Hippocampal formation (tissue), 2 donors: Measurements from ENCODE around the gene ARID3C.
A peak's percentile ranks its signal among the peaks of the same experiment; 100 is the strongest.

ENCODE experiments used
- DNase-seq, 2 donors: peaks; one replicate each; lab custom pipeline; 2025; lab: John Stamatoyannopoulos, UW

The ARID3C gene

DNA sequence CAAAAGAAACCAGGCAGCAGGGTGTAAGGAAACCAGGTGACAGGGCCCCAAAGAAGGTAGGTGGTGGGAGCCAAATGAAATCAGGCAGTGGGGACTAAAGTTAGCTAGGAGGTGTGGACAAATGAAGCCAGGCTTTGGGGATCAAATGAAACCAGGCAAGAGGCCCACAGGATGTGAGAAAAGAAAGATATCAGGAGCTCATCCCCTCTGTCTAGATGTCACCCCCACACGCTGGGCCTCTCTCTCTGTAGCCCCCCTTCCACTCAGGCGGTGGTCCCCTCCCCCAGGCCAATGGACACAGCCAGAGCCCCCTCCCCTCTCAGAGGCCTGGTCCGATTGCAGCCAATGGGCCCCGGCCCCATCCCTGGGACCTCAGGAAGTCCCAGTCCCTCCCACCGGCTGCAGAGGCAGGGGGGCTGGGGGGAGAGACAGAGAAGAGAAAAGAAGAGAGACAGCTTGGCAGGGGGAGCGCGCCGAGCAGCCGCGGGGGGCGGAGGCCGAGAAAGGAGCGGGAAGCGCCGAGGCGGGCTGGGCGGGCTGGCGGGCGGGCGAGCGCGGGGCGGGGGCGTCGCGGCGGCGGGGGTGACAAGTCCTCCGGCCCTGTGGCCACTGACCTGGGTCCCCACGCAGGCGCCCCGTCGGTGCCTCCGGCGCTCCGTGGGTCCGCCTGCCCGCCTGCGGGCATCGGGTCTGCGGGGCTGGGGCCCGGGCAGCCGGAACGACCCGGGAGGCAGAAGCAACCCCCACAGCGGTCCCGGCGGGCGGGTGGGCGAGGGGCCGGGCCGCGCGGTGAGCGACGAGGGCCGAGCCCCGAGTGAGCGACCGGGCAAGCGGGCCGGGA is 51.2 kb downstream of the ARID3C start:
- peak in 1 of 2 donors; percentile 7 for DNase-seq

DNA sequence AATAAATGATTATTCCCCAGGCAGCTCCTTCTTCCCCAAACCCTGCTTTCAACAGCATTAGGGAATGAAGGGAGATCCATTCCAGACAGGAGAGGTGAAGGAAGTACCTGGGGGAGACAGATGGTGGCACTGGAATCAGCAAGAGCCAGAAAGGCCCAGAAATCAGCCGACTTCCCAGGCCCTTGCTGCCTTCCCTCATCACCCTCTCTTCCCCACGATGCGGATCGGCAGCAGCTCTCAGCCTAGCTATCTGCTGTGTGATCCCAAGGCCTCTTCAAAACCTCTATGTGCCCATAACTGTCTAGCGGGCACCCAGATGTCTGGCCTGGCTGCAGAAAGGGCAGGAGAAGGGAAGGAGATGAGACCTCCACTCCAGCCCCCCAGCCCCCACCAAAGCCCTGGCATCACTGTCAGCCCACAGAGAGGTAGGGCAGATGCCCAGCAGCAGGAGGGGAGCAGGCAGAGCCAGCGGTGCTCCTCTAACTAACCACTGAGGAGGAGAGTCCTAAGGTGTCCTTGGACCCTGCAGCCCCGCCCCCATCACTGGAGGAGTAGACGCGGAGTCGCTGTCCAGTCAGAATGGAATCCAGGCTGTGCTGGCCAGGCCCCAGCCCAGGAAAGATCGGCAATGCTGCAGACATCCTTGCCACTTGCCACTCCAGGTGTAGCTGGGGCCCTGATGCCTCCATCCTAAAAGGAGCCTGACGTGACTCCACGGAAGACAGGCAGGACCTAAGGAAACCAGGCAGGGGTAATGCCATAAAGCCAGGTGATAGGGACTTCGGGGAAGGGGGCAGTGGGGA is 52.1 kb downstream of the ARID3C start:
- DNase-seq = no peak

DNA sequence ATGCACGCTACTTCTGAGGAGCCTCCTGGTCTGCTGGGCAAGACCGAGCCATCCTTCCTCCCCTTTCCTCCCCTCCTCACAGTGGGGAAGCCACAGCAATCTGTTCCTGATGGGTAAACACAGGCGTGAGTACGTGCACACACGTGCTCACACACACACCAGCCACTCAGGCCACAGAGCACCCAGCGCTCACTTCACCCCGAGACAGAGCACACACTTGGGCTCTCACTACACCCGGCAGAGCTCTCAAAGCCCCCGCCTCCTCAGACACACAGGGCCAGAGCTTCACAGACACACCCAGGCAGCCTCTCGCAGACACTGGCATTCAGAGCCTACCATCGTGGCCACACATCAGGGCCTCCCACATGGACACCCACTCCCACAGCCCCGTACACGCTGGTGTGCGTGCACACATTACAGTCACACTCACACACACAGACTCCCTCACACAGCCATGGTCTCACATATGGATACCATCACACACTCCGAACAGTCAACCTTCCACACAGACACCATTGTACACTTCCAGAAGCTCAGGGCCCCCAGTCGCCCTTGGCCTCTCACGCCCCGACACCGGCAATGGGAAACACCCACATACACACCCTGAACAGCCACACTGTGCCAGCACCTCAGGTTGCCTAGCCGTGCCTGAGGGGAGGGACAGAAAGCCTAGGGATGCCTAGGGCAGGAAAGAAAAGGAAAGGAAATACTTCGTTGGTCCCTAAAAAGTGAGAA is 52.8 kb downstream of the ARID3C start:
- DNase-seq = no peak

DNA sequence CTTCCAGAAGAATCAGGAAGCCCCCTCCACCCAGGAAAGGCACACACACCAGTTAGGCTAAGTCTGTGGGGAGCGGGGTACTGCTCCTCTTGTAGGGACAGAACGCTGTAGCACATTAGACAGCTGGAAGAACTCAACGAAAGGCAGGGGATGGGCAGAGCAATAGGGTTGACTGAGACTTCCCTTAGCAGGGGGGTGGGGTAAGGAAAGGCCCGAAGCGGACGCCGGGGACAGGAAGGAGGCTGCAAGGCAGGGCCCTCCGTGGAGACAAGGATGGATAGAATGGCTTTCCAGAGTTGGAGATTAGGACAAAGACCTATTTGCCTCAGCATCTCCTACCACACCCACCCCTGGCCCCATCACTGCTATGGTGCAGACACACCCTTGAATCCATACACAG is 53.6 kb downstream of the ARID3C start:
- no peak for DNase-seq

- DNase-seq = no peak
Measured at GRCh38 chr9:34574571-34574970, 54.3 kb downstream of the ARID3C start.

GRCh38 chr9:34573599-34574325 is 55.1 kb downstream of the ARID3C start:
- no peak for DNase-seq

DNA sequence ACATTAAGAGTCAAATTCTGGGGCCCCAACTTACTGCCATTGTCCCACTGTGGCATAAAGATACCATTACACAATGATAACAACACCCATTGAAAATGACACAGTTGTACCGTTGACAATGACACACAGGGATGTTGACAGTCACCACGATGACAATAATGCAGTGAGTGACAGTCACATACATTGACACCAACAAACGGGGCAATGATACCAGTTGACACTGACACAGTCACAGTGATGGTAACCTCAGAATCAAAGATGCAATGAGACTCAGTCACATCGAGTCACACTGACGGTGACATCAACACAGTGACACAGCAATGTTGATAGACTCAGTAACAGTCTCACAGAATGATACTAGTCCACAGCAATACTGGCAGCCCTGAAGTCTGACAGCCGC is 56.2 kb downstream of the ARID3C start:
- no peak for DNase-seq

DNA sequence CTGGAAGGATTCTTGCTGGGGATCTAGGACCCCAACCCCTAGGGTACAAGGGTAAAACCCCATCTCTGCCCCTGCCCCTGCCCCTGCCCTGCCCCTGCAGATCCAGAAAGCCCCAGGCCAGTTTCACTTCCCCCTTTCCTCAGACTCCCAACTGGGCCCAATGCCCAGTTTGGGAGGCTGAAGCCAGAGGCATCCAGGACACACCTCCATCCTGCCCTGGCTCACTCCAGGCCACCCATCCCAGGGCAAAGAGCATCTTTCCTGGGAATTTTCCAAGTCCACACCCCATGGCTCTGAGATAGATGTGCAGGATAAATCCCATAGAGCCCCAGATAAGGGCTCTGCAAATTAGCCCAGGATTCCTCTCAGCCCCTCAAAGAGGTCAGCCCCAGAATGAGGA is 56.8 kb downstream of the ARID3C start:
- DNase-seq = no peak

- no peak for DNase-seq
Measured at GRCh38 chr9:34571481-34571810, 57.4 kb downstream of the ARID3C start.
